ENCODE data around the gene BCO2.
"Not testable (repeated sequence)": the region's sequence is repeated elsewhere in the genome, so short reads cannot be mapped to it uniquely, and the experiment has no call there.

BCO2 gene

GRCh38 chr11:112179601-112180000, 4.3 kb downstream of the BCO2 start:
- no peak overlapping the region for H3K4me3 ChIP-seq (replicated peaks; ENCODE audit: low read depth, low read length)
- no peak for TF ChIP-seq CTCF (IDR thresholded peaks at IDR 0.05; ENCODE audit: low read depth, low read length, missing control alignments)
- DNase-seq (ENCODE audit: extremely low read depth, low read depth): no peak

GRCh38 chr11:112182867-112183266, 7.6 kb downstream of the BCO2 start:
- H3K4me3 ChIP-seq (replicated peaks; ENCODE audit: low read depth, low read length): no peak overlapping the region
- no peak for TF ChIP-seq CTCF (IDR thresholded peaks at IDR 0.05; ENCODE audit: low read depth, low read length, missing control alignments)
- no peak for DNase-seq (ENCODE audit: extremely low read depth, low read depth)

- no peak overlapping the region for H3K4me3 ChIP-seq (replicated peaks; ENCODE audit: low read depth, low read length)
- no peak for DNase-seq (ENCODE audit: extremely low read depth, low read depth)
- TF ChIP-seq CTCF (IDR thresholded peaks at IDR 0.05; ENCODE audit: low read depth, low read length, missing control alignments): no peak
These were observed 10.6 kb downstream of the BCO2 start for GRCh38 chr11:112185883-112186282.

- no peak for DNase-seq (ENCODE audit: extremely low read depth, low read depth)
- no peak overlapping the region for H3K4me3 ChIP-seq (replicated peaks; ENCODE audit: low read depth, low read length)
- TF ChIP-seq CTCF (IDR thresholded peaks at IDR 0.05; ENCODE audit: low read depth, low read length, missing control alignments): no peak
These were observed 11.0 kb downstream of the BCO2 start for GRCh38 chr11:112186304-112186703.

GRCh38 chr11:112195113-112195512, 19.8 kb downstream of the BCO2 start:
- not testable (repeated sequence) for H3K4me3 ChIP-seq (replicated peaks; ENCODE audit: low read depth, low read length); DNase-seq (ENCODE audit: extremely low read depth, low read depth)

- TF ChIP-seq CTCF (IDR thresholded peaks at IDR 0.05; ENCODE audit: low read depth, low read length, missing control alignments): no peak
- no peak overlapping the region for H3K4me3 ChIP-seq (replicated peaks; ENCODE audit: low read depth, low read length)
- no peak for DNase-seq (ENCODE audit: extremely low read depth, low read depth)
These were observed 20.6 kb downstream of the BCO2 start for GRCh38 chr11:112195951-112196351.

- no peak overlapping the region for H3K4me3 ChIP-seq (replicated peaks; ENCODE audit: low read depth, low read length)
- no peak for TF ChIP-seq CTCF (IDR thresholded peaks at IDR 0.05; ENCODE audit: low read depth, low read length, missing control alignments)
- no peak for DNase-seq (ENCODE audit: extremely low read depth, low read depth)
These were observed 21.3 kb downstream of the BCO2 start for GRCh38 chr11:112196519-112197087.

- H3K4me3 ChIP-seq (replicated peaks; ENCODE audit: low read depth, low read length): not testable (repeated sequence)
These were observed 23.8 kb downstream of the BCO2 start for GRCh38 chr11:112199101-112199500.

More at GRCh38 chr11:112199101-112199500, 23.8 kb downstream of the BCO2 start:
- not testable (repeated sequence) for DNase-seq (ENCODE audit: extremely low read depth, low read depth)

Data from HFF-Myc (cell line).